22Rv1 (cell line): ENCODE data around the gene DUSP12.

Source experiments
- CTCF ChIP-seq: fragments of 450-650 bp; IDR thresholded peaks from 2 replicates; pipeline ENCODE4 v1.5.1; 2017; ENCODE audit warnings: mild to moderate bottlenecking
- ZFX ChIP-seq: fragments of 450-650 bp; IDR thresholded peaks from 2 replicates; pipeline ENCODE4 v1.6.1; 2017; ENCODE audit warnings: antibody characterized with exemption, borderline replicate concordance

GRCh38 chr1:161738627-161739287 lies 10.8 kb upstream of the DUSP12 start:
- TF ChIP-seq CTCF (peak; percentile 45), ZFX (no peak)
